ENCODE data around the gene TMEM141.
"Not testable (repeated sequence)": the region's sequence is repeated elsewhere in the genome, so short reads cannot be mapped to it uniquely, and the experiment has no call there.

TMEM141 gene

DNA sequence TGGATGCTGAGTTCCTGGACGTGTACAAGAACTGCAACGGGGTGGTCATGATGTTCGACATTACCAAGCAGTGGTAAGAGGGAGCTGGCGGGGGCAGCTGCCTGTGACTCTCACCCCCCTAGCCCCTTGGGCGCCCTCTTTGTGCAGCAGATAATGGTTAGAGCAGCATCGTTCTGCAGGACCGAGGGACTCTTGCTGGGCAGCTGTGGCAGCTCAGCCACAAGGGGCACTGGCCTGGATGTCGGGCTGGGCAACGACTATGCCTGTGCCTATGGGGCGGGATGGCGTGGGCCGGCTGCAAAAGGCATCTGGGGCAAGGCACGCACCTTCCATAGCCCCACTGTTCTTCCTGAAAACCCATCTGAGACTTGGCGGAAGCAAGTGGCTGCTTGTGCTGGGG, 38.3 kb downstream of the TMEM141 start:
- no peak for DNase-seq (ENCODE audit: low read depth)
- TF ChIP-seq MYC (IDR thresholded peaks at IDR 0.05; ENCODE audit: low read depth, low read length) (no peak), POLR2A (IDR thresholded peaks at IDR 0.05; ENCODE audit: extremely low read depth, insufficient read length) (no peak), CTCF (IDR thresholded peaks at IDR 0.05; ENCODE audit: low read depth, low read length) (no peak)
- TF ChIP-seq, protein P1, sequence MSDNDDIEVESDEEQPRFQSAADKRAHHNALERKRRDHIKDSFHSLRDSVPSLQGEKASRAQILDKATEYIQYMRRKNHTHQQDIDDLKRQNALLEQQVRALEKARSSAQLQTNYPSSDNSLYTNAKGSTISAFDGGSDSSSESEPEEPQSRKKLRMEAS (IDR thresholded peaks at IDR 0.05; ENCODE audit: low read depth, low read length), result no peak
- H3K4me3 ChIP-seq (ENCODE audit: low read depth, low read length), result no peak overlapping the region

DNA sequence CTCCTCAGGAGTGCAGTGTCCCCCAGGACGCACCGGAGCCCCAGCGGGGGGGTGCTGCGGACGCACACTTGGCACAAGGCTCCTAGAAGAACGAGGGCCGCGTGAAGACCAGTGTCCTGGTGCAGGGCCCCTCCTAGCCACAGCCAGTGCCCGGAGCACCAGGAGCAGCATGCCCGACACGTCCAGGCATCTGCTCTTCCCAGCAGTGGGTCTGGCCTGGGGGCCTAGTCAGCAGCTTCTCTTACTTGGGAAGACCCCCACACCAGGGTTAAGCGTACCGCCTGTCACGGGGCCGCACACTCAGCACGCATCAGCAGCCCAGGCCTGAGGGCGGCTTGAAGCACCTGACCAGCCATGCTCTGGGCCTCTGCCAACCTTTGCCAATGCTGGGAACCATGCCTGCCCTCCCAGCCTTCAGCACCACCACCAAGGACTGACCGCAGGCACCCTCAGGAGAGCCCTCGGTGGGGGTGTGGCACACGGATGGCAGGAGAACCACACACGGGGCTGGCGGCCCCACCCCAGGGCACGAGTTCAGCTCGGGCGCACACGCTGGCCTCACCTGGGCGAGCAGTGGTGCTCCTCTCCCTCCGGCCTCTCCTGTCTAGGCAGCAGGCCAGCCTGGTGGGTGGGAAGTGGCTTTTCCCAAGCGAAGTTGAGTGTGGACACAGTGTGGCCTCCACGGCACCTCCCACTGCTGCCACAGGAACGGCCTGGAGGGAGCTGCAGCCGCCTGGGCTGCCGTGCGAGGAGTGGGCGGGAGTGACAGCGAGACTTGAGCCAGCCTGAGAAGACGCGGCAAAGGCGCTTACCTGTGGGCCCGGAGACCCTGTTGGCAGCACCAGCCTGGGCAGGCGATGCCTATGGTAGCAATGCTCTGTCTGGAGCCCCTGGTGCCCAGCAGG, 39.1 kb downstream of the TMEM141 start:
- no peak for DNase-seq (ENCODE audit: low read depth)
- TF ChIP-seq, protein P1 (IDR thresholded peaks at IDR 0.05; ENCODE audit: low read depth, low read length), result no peak
- TF ChIP-seq CTCF (IDR thresholded peaks at IDR 0.05; ENCODE audit: low read depth, low read length) (no peak), MYC (IDR thresholded peaks at IDR 0.05; ENCODE audit: low read depth, low read length) (no peak), POLR2A (IDR thresholded peaks at IDR 0.05; ENCODE audit: extremely low read depth, insufficient read length) (no peak)
- no peak overlapping the region for H3K4me3 ChIP-seq (ENCODE audit: low read depth, low read length)

DNA sequence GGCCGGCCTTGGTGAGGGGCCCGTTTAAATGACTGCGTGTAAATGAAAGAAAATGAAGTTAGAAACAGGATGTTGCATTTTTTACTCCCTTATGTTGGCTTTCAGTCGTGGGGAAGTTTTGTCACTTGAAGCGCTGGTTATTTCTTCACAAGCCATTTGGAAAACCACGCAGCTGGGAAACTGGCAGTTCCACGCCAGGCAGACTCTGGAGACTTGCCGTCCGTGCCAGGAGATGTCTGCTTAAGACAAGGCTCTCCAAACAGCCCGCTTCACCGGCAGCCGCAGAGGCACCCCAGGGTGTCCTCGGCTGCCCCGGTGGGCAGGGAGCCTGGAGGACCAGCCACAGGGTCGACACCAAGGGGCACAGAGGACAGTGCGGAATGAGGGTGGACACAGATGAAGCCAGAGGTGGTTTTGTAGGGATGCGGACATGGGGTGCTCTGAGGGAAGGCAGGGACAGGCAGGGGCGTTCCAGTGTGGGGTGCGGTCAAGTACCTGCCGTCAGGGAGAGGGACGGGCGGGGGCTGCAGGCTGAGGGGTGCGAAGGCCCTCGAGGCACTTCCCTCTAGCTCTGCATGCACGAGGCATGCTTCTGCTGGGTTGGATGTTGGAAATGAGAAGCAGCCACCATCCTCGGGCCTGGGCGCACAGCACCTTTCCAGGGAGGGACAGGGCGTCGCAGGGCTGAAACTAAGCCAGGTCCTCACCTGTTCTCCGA, 40.0 kb downstream of the TMEM141 start:
- no peak for DNase-seq (ENCODE audit: low read depth)
- no peak for TF ChIP-seq CTCF (IDR thresholded peaks at IDR 0.05; ENCODE audit: low read depth, low read length)
- no peak for TF ChIP-seq POLR2A (IDR thresholded peaks at IDR 0.05; ENCODE audit: extremely low read depth, insufficient read length)
- TF ChIP-seq, protein P1 (IDR thresholded peaks at IDR 0.05; ENCODE audit: low read depth, low read length), result no peak
- no peak for TF ChIP-seq MYC (IDR thresholded peaks at IDR 0.05; ENCODE audit: low read depth, low read length)
- no peak overlapping the region for H3K4me3 ChIP-seq (ENCODE audit: low read depth, low read length)

GRCh38 chr9:136831720-136832104, 40.6 kb downstream of the TMEM141 start:
- TF ChIP-seq, protein P1 (IDR thresholded peaks at IDR 0.05; ENCODE audit: low read depth, low read length), result no peak
- TF ChIP-seq POLR2A (IDR thresholded peaks at IDR 0.05; ENCODE audit: extremely low read depth, insufficient read length), result no peak
- TF ChIP-seq CTCF (IDR thresholded peaks at IDR 0.05; ENCODE audit: low read depth, low read length), result no peak
- no peak for TF ChIP-seq MYC (IDR thresholded peaks at IDR 0.05; ENCODE audit: low read depth, low read length)
- H3K4me3 ChIP-seq (ENCODE audit: low read depth, low read length), result no peak overlapping the region
- no peak for DNase-seq (ENCODE audit: low read depth)

DNA sequence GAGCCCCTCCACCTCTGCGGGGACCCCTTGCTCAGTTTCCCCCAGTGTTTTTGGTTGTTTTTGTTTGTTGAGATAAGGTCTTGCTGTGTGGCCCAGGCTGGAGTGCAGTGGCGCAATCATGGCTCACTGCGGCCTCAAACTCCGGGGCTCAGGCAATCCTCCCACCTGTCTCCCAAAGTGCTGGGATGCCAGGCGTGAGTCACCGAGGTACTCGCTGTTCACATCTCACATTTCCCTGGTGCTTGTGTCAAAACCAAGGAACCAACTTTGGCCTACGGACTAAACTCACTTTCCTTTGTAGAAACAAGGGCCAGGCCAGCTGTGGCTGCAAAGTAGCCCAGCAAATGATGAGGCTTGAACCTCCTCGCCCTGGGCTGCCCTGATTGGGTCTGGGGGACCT, 41.4 kb downstream of the TMEM141 start:
- no peak for TF ChIP-seq MYC (IDR thresholded peaks at IDR 0.05; ENCODE audit: low read depth, low read length)
- TF ChIP-seq, protein P1 (IDR thresholded peaks at IDR 0.05; ENCODE audit: low read depth, low read length), result no peak
- no peak for TF ChIP-seq CTCF (IDR thresholded peaks at IDR 0.05; ENCODE audit: low read depth, low read length)
- TF ChIP-seq POLR2A (IDR thresholded peaks at IDR 0.05; ENCODE audit: extremely low read depth, insufficient read length), result no peak
- no peak for DNase-seq (ENCODE audit: low read depth)
- H3K4me3 ChIP-seq (ENCODE audit: low read depth, low read length), result no peak overlapping the region

DNA sequence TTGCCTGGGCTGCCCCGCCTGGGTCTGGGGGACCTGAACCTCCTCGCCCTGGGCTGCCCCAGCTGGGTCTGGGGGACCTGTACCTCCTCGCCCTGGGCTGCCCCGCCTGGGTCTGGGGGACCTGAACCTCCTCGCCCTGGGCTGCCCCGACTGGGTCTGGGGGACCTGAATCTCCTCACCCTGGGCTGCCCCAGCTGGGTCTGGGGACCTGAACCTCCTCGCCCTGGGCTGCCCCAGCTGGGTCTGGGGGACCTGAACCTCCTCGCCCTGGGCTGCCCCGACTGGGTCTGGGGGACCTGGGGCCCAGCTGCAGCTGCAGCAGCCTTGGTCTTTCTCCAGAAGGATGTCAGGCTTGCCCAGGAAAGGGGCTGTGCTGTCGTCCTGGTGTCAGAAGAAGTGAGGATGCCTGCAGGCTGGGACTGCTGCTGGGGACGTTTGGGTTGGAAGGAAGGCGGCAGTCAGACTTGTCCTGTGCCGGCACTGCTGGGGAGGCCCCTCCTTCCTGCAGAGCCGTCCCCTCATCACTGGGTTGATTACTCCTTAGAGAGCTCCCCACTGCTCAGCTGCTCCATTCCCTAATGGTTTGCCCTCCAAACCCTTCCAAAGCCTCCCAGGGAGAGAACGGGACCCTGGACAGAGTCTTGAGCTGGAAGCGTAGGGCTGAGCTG, 42.4 kb downstream of the TMEM141 start:
- not testable (repeated sequence) for H3K4me3 ChIP-seq (ENCODE audit: low read depth, low read length); DNase-seq (ENCODE audit: low read depth)

Measured in NB4 (cell line).